K562 (cell line): ENCODE measurements around the gene RERE. TPM values are rescaled to one million over a fixed set of nuclear protein-coding genes. Genes with fewer than 3 reads are reported as not detected.

Experiments used
- ERF ChIP-seq: fragments of 450-650 bp; formaldehyde crosslinking; IDR thresholded peaks from 2 replicates; pipeline ENCODE4 v1.4.0; 2020; ENCODE audit warnings: mild to moderate bottlenecking, mixed read lengths
- FOXA3 ChIP-seq, 2 experiments: fragments of 450-650 bp in 1 of 2; sonication (generic) in 1 of 2; formaldehyde crosslinking; IDR thresholded peaks in 1 of 2; conservative IDR thresholded peaks in 1 of 2; 2 replicates each; pipeline versions ENCODE4 v1.4.0 to v1.8.0; 2020 to 2022; ENCODE audit warnings: mild to moderate bottlenecking in 2 of 2, missing genetic modification reagents in 1 of 2
- HBP1 ChIP-seq: fragments of 450-650 bp; formaldehyde crosslinking; IDR thresholded peaks from 2 replicates; pipeline ENCODE4 v1.4.0; 2022; ENCODE audit warnings: missing genetic modification characterization
- SUPT5H ChIP-seq: fragments of 450-650 bp; IDR thresholded peaks from 2 replicates; pipeline ENCODE4 v1.6.1; 2016
- ZBTB17 ChIP-seq: fragments of 450-650 bp; formaldehyde crosslinking; IDR thresholded peaks from 2 replicates; pipeline ENCODE4 v1.4.0; 2020; ENCODE audit warnings: mild to moderate bottlenecking
- polyA plus RNA-seq, 8 experiments: library from polyadenylated mRNA; depleted of rRNA in 4 of 8; stranded (reverse) in 5 of 8; unstranded in 3 of 8; fragments of >200 nt; fragmentation: Nextera tagmentation in 2 of 8; fragmentation: Illumina TruSeq in 1 of 8; extraction: Ambion mirVana in 2 of 8; extraction: Trizol in 1 of 8; gene quantifications; 2 replicates each; pipeline versions ENCODE4 v1.2.1 to v1.2.3, GENCODE V29; 2011 to 2014; ENCODE audit warnings: inconsistent platforms in 1 of 8, missing spikeins in 1 of 8
- total RNA-seq, 7 experiments: library from RNA; depleted of rRNA in 6 of 7; stranded (reverse); fragments of >200 nt in 6 of 7; fragmentation: Illumina TruSeq in 2 of 7; extraction: Trizol in 2 of 7; gene quantifications; 2 replicates each; pipeline versions ENCODE4 v1.2.1 to v1.2.3, GENCODE V29; 2011 to 2021; ENCODE audit warnings: low replicate concordance in 1 of 7
- TF ChIP-seq, protein P1 (sequence below), 3 experiments: IDR thresholded peaks in 2 of 3; conservative IDR thresholded peaks in 1 of 3; 2 replicates each; pipeline ENCODE4 v1.5.1; 2011 to 2012; ENCODE audit warnings: low read length in 3 of 3, mild to moderate bottlenecking in 3 of 3, control low read depth in 2 of 3, improper control_type of control experiment in 1 of 3, inconsistent platforms in 1 of 3, low read depth in 1 of 3, mixed read lengths in 1 of 3, moderate library complexity in 1 of 3; ENCODE audit not compliant: insufficient read depth in 2 of 3
- TF ChIP-seq, protein P2 (sequence below): fragments of 450-650 bp; formaldehyde crosslinking; IDR thresholded peaks from 2 replicates; pipeline ENCODE4 v1.4.0; 2022; ENCODE audit warnings: missing genetic modification characterization
- TF ChIP-seq, protein P3 (sequence below): fragments of 450-650 bp; formaldehyde crosslinking; conservative IDR thresholded peaks from 2 replicates; pipeline ENCODE4 v1.4.0; 2022; ENCODE audit warnings: mild to moderate bottlenecking, missing genetic modification characterization

The RERE gene
- total and polyA plus RNA-seq, 9 of the 15 experiments (the other 6 are each of a cell fraction or from before 2014, with no cell fraction given) = 3.0 to 51.5 (median 13.4) TPM

DNA sequence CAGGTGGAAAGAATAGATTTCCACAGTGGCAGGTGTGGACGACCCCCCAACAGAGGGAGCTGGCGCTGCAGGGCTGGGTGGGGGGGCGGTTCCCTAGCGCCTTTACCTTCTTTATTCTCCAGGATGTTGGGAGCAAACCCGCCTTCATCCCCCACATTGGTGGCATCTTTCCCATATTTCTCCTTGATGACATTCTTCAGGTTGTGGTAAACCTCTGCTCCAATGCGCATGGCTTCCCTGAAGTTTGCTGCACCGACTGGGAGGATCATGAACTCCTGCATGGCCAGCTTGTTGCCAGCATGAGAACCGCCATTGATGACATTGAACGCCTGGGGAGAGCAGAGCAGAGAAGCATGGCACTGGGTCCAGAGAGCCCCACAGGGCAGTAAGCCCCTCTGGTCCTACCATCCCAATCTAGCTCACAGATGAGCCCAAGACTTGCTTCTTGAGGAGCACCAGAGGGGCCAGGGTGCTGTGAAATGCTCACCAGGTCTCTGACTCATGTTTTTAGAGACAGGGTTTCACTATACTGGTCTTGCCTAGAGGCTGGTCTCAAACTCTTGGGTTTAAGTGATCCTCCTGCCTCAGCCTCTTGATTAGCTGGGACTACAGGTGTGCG is 48.8 kb upstream of the RERE start (continued):
- TF ChIP-seq HBP1 (CRISPR knock-in tag) (peak; percentile 49; the same call in 1 of the 2 replicates), ZBTB17 (0 out of 2 replicates have a peak, but pooled peaks have one; percentile 30), FOXA3 (CRISPR knock-in tag; conservative IDR thresholded peaks at IDR 0.05 in 1 of 2, IDR thresholded peaks at IDR 0.05 in 1 of 2) (no peak), SUPT5H (peak; percentile 50), ERF (CRISPR knock-in tag) (0 out of 2 replicates have a peak, but pooled peaks have one; percentile 30)
- TF ChIP-seq, protein P1, sequence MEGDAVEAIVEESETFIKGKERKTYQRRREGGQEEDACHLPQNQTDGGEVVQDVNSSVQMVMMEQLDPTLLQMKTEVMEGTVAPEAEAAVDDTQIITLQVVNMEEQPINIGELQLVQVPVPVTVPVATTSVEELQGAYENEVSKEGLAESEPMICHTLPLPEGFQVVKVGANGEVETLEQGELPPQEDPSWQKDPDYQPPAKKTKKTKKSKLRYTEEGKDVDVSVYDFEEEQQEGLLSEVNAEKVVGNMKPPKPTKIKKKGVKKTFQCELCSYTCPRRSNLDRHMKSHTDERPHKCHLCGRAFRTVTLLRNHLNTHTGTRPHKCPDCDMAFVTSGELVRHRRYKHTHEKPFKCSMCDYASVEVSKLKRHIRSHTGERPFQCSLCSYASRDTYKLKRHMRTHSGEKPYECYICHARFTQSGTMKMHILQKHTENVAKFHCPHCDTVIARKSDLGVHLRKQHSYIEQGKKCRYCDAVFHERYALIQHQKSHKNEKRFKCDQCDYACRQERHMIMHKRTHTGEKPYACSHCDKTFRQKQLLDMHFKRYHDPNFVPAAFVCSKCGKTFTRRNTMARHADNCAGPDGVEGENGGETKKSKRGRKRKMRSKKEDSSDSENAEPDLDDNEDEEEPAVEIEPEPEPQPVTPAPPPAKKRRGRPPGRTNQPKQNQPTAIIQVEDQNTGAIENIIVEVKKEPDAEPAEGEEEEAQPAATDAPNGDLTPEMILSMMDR (IDR thresholded peaks at IDR 0.05 in 2 of 3, conservative IDR thresholded peaks at IDR 0.05 in 1 of 3; ENCODE audit: insufficient read depth in 2 of 3, low read depth in 1 of 3, low read length in 3 of 3) = peak in 2 of 3 experiments; percentile 7 to 12; a peak in 2 of 6 replicates
- TF ChIP-seq, protein P2, sequence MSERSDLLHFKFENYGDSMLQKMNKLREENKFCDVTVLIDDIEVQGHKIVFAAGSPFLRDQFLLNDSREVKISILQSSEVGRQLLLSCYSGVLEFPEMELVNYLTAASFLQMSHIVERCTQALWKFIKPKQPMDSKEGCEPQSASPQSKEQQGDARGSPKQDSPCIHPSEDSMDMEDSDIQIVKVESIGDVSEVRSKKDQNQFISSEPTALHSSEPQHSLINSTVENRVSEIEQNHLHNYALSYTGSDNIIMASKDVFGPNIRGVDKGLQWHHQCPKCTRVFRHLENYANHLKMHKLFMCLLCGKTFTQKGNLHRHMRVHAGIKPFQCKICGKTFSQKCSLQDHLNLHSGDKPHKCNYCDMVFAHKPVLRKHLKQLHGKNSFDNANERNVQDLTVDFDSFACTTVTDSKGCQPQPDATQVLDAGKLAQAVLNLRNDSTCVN = peak; percentile 52; the same call in 1 of the 2 replicates
- TF ChIP-seq, protein P3, sequence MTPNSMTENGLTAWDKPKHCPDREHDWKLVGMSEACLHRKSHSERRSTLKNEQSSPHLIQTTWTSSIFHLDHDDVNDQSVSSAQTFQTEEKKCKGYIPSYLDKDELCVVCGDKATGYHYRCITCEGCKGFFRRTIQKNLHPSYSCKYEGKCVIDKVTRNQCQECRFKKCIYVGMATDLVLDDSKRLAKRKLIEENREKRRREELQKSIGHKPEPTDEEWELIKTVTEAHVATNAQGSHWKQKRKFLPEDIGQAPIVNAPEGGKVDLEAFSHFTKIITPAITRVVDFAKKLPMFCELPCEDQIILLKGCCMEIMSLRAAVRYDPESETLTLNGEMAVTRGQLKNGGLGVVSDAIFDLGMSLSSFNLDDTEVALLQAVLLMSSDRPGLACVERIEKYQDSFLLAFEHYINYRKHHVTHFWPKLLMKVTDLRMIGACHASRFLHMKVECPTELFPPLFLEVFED = peak; percentile 77; the same call in 1 of the 2 replicates
